HT1080 (cell line): Measurements from ENCODE around the gene FBXL13. TPM values are rescaled to one million over a fixed set of nuclear protein-coding genes. Genes with fewer than 3 reads are reported as not detected.
"Not testable (repeated sequence)": the region's sequence is repeated elsewhere in the genome, so short reads cannot be mapped to it uniquely, and the experiment has no call there.

ENCODE experiments used
- DNase-seq: peaks from one replicate; pipeline ENCODE4 v3.0.0-alpha.2; 2015; ENCODE audit warnings: low read depth
- total RNA-seq: library from RNA; depleted of rRNA; stranded (reverse); fragments of >200 nt; shearing (Covaris generic); gene quantifications from 2 replicates; pipeline ENCODE4 v1.2.3, GENCODE V29; 2014

The FBXL13 gene
- total RNA-seq, 1 experiment from 2014 or later = 0.56 TPM

GRCh38 chr7:102988088-102988487, 86.5 kb downstream of the FBXL13 start:
- DNase-seq = no peak

- no peak for DNase-seq
Measured at GRCh38 chr7:102985176-102985783, 89.3 kb downstream of the FBXL13 start.

- no peak for DNase-seq
Measured at GRCh38 chr7:102983602-102984001, 91.0 kb downstream of the FBXL13 start.

DNA sequence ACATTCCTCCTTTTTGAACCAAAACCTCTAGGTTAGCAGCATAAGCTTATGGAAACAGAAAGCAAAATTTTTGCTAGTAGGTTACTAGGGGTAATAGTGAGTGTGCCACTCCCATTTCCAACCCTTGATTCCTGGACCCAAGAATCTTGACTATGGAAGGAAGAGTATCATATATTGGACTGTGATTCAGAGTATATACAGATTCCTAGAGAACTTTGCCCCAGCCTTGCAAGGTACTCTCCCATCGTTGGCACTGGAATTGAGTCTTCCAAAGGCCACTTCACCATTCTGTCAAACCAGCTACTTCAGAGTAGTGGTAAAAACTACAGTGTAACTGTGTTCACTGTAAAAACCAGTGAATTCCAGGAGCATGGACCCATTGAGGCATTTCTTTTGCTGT, 92.4 kb downstream of the FBXL13 start:
- no peak for DNase-seq

DNA sequence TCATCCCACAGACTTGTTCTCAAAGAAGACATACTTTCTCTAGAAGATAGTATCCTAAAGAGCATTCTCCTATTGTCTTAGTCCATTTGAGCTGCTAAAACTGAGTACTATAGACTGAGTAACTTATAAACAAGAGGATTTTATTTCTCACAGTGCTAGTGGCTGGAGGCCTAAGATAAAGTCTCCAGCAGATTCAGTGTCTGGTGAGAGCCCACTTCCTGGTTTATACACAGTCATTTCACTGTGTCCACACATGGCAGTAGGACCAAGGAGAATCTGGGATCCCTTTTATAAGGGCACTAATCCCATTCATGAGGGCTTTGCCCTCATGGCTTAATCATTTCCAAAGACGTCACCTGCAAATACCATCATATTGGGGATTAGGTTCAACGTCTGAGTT, 93.1 kb downstream of the FBXL13 start:
- DNase-seq = no peak

DNA sequence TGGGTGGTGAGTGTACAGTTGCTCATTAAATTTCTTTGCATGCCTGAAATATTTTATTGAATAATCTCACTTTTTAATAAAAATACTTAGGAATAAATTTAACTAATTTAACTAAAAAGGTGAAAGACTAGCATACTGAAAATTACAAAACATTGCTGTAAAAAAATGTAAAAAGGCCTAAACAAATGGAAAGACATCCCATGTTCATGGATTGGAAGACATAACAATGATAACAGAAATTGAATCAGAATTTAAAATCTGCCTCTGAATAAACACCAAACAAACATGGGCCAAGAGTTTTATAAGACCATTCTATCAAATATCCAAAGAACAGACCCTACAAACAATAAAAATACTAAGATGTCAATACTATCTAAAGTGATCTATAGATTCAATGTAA, 94.9 kb downstream of the FBXL13 start:
- no peak for DNase-seq

GRCh38 chr7:102978284-102978683, 96.3 kb downstream of the FBXL13 start:
- peak; percentile 90 for DNase-seq

- DNase-seq = not testable (repeated sequence)
Measured at GRCh38 chr7:102977586-102977985, 97.0 kb downstream of the FBXL13 start.

DNA sequence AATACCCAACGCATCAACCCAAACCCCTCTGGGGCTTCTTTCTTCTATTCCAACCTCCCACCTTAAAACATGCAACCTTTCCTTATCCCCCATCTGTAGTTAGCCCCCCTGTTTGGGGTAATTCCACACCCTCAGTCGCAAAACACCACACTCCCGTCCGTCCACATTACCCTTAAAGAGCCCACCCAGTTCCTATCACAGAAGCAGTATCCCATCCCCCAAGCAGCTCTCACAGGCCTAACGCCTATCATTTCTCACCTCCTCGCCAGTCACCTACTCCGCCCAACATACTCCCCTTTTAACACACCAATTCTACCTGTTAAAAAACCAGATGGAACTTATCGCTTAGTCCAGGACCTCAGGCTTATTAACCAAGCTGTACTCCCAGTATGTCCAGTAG, 98.1 kb downstream of the FBXL13 start:
- DNase-seq = no peak

DNA sequence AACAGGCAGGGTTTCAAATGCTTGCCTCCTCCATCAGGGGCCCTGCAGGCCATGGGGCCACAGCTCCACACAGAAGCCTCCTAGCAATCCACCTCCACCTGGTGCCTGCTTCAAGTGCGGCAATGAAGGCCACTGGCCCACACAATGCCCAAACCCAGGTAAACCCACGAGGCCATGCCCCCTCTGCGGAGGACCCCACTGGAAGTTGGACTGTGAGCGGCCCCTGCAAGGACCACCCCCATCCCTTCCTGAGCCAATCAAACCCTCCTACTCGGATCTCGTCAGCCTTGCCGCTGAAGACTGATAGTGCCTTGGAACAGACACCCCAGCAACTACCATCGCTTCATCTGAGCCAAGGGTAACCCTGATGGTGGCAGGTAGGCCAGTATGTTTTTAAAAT, 98.7 kb downstream of the FBXL13 start:
- no peak for DNase-seq

DNA sequence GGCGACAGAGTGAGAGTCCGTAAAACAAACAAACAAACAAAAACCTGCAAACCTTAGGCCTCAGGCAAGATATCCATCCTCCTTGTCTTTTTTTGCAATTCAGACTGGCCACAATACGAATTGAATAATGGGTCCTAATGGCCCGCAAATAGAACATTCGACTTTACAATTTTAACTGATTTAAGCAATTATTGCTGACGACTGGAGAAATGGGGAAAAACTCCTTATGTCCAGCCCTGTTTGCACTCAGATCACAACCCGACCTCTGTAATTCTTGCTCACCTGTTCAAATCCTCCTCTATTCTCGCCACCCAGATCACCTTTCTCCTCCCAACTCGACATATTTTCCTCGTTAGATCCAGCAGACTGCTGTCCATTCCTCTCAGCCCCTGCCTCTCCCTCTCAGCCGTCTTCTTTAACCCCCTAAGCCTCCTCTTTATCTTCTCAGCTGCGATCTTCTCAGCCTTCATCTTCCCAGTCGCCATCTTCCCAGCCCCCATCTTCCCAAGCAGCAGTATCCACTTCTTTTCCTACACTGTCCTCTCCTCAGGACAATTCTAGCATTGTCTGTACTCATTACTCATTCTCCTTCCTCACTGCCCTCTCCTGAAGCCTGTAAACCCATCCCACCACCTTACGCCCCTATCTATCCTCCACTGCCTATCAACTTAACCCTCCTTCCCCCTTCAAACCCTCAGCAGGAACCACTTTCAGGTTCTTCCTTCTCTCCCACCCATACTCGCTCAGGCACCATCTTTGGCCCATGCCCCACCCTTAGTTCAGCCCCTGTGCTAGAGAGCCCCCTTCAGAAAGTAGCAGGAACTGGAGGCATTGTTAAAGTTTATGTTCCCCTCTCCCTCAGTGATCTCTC, 100.0 kb downstream of the FBXL13 start:
- peak; percentile 38 for DNase-seq

GRCh38 chr7:102973096-102973802, 101.3 kb downstream of the FBXL13 start:
- no peak for DNase-seq

- DNase-seq = no peak
Measured at GRCh38 chr7:102967798-102968197, 106.8 kb downstream of the FBXL13 start.

- no peak for DNase-seq
Measured at GRCh38 chr7:102966465-102966864, 108.1 kb downstream of the FBXL13 start.

- not testable (repeated sequence) for DNase-seq
Measured at GRCh38 chr7:102961993-102962392, 112.6 kb downstream of the FBXL13 start.

GRCh38 chr7:102958004-102958403, 116.6 kb downstream of the FBXL13 start:
- not testable (repeated sequence) for DNase-seq

DNA sequence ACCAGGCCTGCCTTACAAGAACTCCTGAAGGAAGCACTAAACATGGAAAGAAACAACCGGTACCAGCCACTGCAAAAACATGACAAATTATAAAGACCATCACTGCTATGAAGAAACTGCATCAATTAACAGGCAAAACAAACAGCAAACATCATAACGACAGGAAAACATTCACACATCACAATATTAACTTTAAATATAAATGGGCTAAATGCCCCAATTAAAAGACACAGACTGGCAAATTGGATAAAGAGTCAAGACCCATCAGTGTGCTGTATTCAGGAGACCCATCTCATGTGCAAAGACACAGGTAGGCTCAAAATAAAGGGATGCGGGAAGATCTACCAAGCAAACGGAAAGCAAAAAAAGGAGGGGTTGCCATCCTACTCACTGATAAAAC, 120.2 kb downstream of the FBXL13 start:
- not testable (repeated sequence) for DNase-seq

GRCh38 chr7:102953406-102953805, 121.2 kb downstream of the FBXL13 start:
- DNase-seq = no peak

DNA sequence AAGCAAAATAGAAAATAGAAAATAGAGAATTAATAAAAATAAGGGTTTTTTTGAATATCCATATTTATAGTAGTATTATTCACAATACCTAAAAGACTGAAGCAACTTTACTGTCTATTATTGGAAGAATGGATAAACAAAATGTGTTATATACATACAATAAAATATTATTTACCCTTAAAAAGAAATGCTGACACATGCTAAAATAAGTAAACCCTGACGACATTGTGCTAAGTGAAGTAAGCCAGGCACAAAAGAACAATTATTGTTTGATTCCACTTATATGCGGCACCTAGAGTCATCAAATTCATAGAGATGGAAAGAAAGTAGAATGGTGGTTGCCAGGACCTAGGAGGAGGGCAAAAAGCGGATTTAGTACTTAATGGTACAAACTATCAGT, 122.8 kb downstream of the FBXL13 start:
- no peak for DNase-seq

- DNase-seq = no peak
Measured at GRCh38 chr7:102944241-102944640, 130.4 kb downstream of the FBXL13 start.

- DNase-seq = no peak
Measured at GRCh38 chr7:102943423-102944169, 131.0 kb downstream of the FBXL13 start.
